K562 (cell line): ENCODE data around the gene MORF4L1. TPM values are rescaled to one million over a fixed set of nuclear protein-coding genes. Genes with fewer than 3 reads are reported as not detected.

Experiments used
- ARHGAP35 ChIP-seq: fragments of 450-650 bp; IDR thresholded peaks from 2 replicates; pipeline ENCODE4 v1.6.1; 2018; ENCODE audit not compliant: partially characterized antibody
- CHD4 ChIP-seq: fragments of 200-600 bp; sonication (generic); IDR thresholded peaks from 3 replicates; pipeline ENCODE4 v1.6.1; 2012; ENCODE audit warnings: low read depth, mild to moderate bottlenecking, mixed read lengths, low read length, inconsistent platforms; ENCODE audit not compliant: insufficient read depth, insufficient replicate concordance, poor library complexity, severe bottlenecking
- COPS2 ChIP-seq: fragments of 450-650 bp; conservative IDR thresholded peaks from 2 replicates; pipeline ENCODE4 v1.6.1; 2016; ENCODE audit warnings: mild to moderate bottlenecking, moderate library complexity
- E2F3 ChIP-seq: fragments of 250-450 bp; sonication (Bioruptor Pico); IDR thresholded peaks from 2 replicates; pipeline ENCODE4 v1.4.0; 2020; ENCODE audit warnings: mild to moderate bottlenecking
- HDAC6 ChIP-seq: IDR thresholded peaks from 2 replicates; pipeline ENCODE4 v1.6.1; 2012; ENCODE audit warnings: low read depth, mild to moderate bottlenecking, control low read depth, inconsistent platforms, low read length, moderate library complexity
- IRF2 ChIP-seq: sonication (generic); formaldehyde crosslinking; IDR thresholded peaks from 2 replicates; pipeline ENCODE4 v1.8.1; 2022; ENCODE audit warnings: mild to moderate bottlenecking, missing genetic modification reagents
- NCOA4 ChIP-seq: fragments of 450-650 bp; IDR thresholded peaks from 2 replicates; pipeline ENCODE4 v1.6.1; 2018; ENCODE audit warnings: mild to moderate bottlenecking; ENCODE audit not compliant: partially characterized antibody
- RB1 ChIP-seq: fragments of 450-650 bp; IDR thresholded peaks from 2 replicates; pipeline ENCODE4 v1.6.1; 2017; ENCODE audit warnings: low read depth, mild to moderate bottlenecking
- TRIM28 ChIP-seq: fragments of 450-650 bp; IDR thresholded peaks from 2 replicates; pipeline ENCODE4 v1.6.1; 2017
- TSC22D4 ChIP-seq: fragments of 450-650 bp; IDR thresholded peaks from 2 replicates; pipeline ENCODE4 v1.6.1; 2016; ENCODE audit warnings: missing genetic modification characterization, missing biosample characterization, control low read depth
- XRCC5 ChIP-seq: fragments of 200-400 bp; formaldehyde crosslinking; IDR thresholded peaks from 2 replicates; pipeline ENCODE4 v1.6.1; 2017; ENCODE audit warnings: low read depth, mild to moderate bottlenecking, low read length
- YBX1 ChIP-seq: fragments of 450-650 bp; IDR thresholded peaks from 2 replicates; pipeline ENCODE4 v1.7.1; 2016; ENCODE audit warnings: mild to moderate bottlenecking
- ZNF12 ChIP-seq: sonication (generic); formaldehyde crosslinking; IDR thresholded peaks from 2 replicates; pipeline ENCODE4 v1.4.0; 2020; ENCODE audit warnings: mild to moderate bottlenecking, missing genetic modification reagents
- ZNF217 ChIP-seq: sonication (generic); formaldehyde crosslinking; IDR thresholded peaks from 2 replicates; pipeline ENCODE4 v1.8.0; 2022; ENCODE audit warnings: mild to moderate bottlenecking, missing genetic modification reagents
- ZNF224 ChIP-seq: sonication (generic); formaldehyde crosslinking; IDR thresholded peaks from 2 replicates; pipeline ENCODE4 v1.8.0; 2022; ENCODE audit warnings: mild to moderate bottlenecking, missing genetic modification reagents
- ZNF561 ChIP-seq: fragments of 450-650 bp; formaldehyde crosslinking; conservative IDR thresholded peaks from 2 replicates; pipeline ENCODE4 v1.4.0; 2020; ENCODE audit warnings: mild to moderate bottlenecking, moderate library complexity
- polyA plus RNA-seq, 8 experiments: library from polyadenylated mRNA; depleted of rRNA in 4 of 8; stranded (reverse) in 5 of 8; unstranded in 3 of 8; fragments of >200 nt; fragmentation: Nextera tagmentation in 2 of 8; fragmentation: Illumina TruSeq in 1 of 8; extraction: Ambion mirVana in 2 of 8; extraction: Trizol in 1 of 8; gene quantifications; 2 replicates each; pipeline versions ENCODE4 v1.2.1 to v1.2.3, GENCODE V29; 2011 to 2014; ENCODE audit warnings: inconsistent platforms in 1 of 8, missing spikeins in 1 of 8
- total RNA-seq, 7 experiments: library from RNA; depleted of rRNA in 6 of 7; stranded (reverse); fragments of >200 nt in 6 of 7; fragmentation: Illumina TruSeq in 2 of 7; extraction: Trizol in 2 of 7; gene quantifications; 2 replicates each; pipeline versions ENCODE4 v1.2.1 to v1.2.3, GENCODE V29; 2011 to 2021; ENCODE audit warnings: low replicate concordance in 1 of 7
- TF ChIP-seq, protein P1 (sequence below): sonication (generic); formaldehyde crosslinking; IDR thresholded peaks from 2 replicates; pipeline ENCODE4 v1.8.0; 2022; ENCODE audit warnings: mild to moderate bottlenecking, missing genetic modification reagents, borderline replicate concordance
- TF ChIP-seq, protein P2 (sequence below): fragments of 450-650 bp; conservative IDR thresholded peaks from 2 replicates; pipeline ENCODE4 v1.6.1; 2016; ENCODE audit warnings: missing genetic modification characterization, low read depth, mild to moderate bottlenecking, missing compliant biosample characterization, moderate library complexity
- TF ChIP-seq, protein P3 (sequence below), 2 experiments: fragments of 450-650 bp; conservative IDR thresholded peaks; 2 replicates each; pipeline ENCODE4 v1.6.1; 2017; ENCODE audit warnings: mild to moderate bottlenecking in 2 of 2, moderate library complexity in 2 of 2
- TF ChIP-seq, protein P4 (sequence below): sonication (generic); formaldehyde crosslinking; IDR thresholded peaks from 2 replicates; pipeline ENCODE4 v1.8.1; 2022; ENCODE audit warnings: missing genetic modification reagents

Gene MORF4L1
- total and polyA plus RNA-seq, 9 of the 15 experiments (the other 6 are each of a cell fraction or from before 2014, with no cell fraction given): 127 to 615 (median 281) TPM

DNA sequence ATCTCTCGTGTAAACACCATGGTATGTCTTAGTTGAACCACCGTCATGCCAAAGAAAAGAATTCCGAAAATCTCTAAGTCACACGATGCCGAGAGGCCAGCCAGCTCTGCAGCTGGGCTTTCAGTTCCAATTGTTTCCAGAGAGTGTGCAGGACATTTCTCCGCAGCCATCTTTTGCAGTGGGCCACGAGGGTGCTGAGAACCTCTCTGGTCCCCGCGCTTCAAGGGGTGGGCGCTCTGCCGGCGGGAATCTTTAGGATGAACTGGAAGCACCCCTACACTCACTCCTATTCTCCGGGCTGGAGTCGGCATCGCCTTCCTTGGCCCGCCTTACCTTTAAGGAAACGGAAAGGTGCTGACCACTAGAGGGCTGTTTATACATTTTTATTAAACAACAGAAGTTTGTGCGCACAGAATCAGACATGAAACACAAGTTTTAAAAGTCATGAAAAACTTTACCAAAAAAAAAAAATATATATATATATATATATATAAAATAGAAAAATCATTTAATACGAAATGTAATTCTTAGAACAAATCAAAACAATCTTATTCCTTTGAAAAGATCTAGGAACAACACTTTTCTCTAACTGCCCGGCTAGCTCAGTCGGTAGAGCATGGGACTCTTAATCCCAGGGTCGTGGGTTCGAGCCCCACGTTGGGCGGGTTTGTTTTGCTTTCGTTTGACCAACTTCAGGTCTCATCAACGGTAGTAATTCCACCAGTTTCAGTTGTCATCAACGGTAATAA lies 12.5 kb upstream of the MORF4L1 start (continued):
- TF ChIP-seq, protein P1, sequence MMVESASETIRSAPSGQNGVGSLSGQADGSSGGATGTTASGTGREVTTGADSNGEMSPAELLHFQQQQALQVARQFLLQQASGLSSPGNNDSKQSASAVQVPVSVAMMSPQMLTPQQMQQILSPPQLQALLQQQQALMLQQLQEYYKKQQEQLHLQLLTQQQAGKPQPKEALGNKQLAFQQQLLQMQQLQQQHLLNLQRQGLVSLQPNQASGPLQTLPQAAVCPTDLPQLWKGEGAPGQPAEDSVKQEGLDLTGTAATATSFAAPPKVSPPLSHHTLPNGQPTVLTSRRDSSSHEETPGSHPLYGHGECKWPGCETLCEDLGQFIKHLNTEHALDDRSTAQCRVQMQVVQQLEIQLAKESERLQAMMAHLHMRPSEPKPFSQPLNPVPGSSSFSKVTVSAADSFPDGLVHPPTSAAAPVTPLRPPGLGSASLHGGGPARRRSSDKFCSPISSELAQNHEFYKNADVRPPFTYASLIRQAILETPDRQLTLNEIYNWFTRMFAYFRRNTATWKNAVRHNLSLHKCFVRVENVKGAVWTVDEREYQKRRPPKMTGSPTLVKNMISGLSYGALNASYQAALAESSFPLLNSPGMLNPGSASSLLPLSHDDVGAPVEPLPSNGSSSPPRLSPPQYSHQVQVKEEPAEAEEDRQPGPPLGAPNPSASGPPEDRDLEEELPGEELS (CRISPR knock-in tag): no peak
- no peak for TF ChIP-seq E2F3 (CRISPR knock-in tag)
- no peak for TF ChIP-seq TRIM28
- TF ChIP-seq ZNF217 (CRISPR knock-in tag): no peak
- TF ChIP-seq YBX1: no peak
- no peak for TF ChIP-seq ZNF561 (CRISPR knock-in tag)
- TF ChIP-seq XRCC5: 0 out of 2 replicates have a peak, but pooled peaks have one; percentile 47
- no peak for TF ChIP-seq IRF2
- no peak for TF ChIP-seq TSC22D4 (tag)
- TF ChIP-seq, protein P2, sequence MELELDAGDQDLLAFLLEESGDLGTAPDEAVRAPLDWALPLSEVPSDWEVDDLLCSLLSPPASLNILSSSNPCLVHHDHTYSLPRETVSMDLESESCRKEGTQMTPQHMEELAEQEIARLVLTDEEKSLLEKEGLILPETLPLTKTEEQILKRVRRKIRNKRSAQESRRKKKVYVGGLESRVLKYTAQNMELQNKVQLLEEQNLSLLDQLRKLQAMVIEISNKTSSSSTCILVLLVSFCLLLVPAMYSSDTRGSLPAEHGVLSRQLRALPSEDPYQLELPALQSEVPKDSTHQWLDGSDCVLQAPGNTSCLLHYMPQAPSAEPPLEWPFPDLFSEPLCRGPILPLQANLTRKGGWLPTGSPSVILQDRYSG (tag): no peak
- no peak for TF ChIP-seq HDAC6
- peak; percentile 31 for TF ChIP-seq RB1
- TF ChIP-seq NCOA4: no peak
- no peak for TF ChIP-seq CHD4
- TF ChIP-seq ZNF12: no peak
- no peak for TF ChIP-seq ZNF224 (CRISPR knock-in tag)
- TF ChIP-seq, protein P3, sequence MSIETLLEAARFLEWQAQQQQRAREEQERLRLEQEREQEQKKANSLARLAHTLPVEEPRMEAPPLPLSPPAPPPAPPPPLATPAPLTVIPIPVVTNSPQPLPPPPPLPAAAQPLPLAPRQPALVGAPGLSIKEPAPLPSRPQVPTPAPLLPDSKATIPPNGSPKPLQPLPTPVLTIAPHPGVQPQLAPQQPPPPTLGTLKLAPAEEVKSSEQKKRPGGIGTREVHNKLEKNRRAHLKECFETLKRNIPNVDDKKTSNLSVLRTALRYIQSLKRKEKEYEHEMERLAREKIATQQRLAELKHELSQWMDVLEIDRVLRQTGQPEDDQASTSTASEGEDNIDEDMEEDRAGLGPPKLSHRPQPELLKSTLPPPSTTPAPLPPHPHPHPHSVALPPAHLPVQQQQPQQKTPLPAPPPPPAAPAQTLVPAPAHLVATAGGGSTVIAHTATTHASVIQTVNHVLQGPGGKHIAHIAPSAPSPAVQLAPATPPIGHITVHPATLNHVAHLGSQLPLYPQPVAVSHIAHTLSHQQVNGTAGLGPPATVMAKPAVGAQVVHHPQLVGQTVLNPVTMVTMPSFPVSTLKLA (conservative IDR thresholded peaks at IDR 0.05): peak in 1 of 2 experiments; percentile 20; a peak in 1 of 4 replicates
- no peak for TF ChIP-seq ARHGAP35
- TF ChIP-seq, protein P4, sequence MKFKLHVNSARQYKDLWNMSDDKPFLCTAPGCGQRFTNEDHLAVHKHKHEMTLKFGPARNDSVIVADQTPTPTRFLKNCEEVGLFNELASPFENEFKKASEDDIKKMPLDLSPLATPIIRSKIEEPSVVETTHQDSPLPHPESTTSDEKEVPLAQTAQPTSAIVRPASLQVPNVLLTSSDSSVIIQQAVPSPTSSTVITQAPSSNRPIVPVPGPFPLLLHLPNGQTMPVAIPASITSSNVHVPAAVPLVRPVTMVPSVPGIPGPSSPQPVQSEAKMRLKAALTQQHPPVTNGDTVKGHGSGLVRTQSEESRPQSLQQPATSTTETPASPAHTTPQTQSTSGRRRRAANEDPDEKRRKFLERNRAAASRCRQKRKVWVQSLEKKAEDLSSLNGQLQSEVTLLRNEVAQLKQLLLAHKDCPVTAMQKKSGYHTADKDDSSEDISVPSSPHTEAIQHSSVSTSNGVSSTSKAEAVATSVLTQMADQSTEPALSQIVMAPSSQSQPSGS (CRISPR knock-in tag): no peak
- no peak for TF ChIP-seq COPS2
